Non-pigmented ciliary epithelial cell (primary cell): ENCODE results near the gene ATAD3A.

ENCODE experiments used
- DNase-seq: peaks from one replicate; pipeline ENCODE4 v3.0.0-alpha.2; 2010; ENCODE audit warnings: low read depth

ATAD3A gene

DNA sequence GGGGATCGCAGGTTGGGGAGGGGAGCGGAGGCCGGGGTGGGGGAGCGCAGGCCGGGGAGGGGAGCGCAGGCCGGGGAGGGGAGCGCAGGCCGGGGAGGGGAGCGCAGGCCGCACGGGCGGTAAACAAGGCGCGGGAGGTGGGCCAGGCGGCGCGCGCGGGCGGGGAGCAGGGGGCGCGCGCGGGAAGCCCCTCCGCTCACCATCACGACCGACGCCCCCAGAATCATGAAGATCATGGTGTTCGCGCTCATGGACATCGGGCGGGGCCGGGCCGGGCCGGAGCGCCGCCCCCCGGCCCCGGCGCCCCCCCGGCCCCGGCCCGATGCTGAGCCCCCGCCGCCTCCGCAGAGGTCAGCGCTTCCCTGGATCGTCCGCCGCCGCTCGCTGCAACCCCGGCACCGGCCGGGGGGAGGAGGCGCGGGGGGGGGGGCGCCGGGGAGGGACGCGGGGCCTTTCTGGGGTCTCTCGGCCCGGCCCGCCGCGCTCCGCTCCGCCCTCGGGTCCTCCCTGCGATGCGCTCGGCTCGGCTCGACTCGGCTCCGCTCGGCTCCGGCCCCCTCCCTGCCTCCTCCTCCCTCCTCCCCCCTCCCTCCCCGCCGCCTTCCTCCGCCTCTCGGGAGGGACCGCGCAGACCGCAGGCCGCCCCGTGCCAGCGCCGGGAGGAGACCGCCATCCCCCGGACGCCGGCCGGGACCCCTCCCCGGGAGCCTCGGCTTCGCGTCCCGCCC is 28.3 kb downstream of the ATAD3A start, which contains the start of gene TMEM240:
Gene TMEM240, minus strand, starts transcription at position 535 of the 728 bp plus-strand sequence. Its CDS starts 278 bp downstream, at position 257.
- DNase-seq, result no peak

DNA sequence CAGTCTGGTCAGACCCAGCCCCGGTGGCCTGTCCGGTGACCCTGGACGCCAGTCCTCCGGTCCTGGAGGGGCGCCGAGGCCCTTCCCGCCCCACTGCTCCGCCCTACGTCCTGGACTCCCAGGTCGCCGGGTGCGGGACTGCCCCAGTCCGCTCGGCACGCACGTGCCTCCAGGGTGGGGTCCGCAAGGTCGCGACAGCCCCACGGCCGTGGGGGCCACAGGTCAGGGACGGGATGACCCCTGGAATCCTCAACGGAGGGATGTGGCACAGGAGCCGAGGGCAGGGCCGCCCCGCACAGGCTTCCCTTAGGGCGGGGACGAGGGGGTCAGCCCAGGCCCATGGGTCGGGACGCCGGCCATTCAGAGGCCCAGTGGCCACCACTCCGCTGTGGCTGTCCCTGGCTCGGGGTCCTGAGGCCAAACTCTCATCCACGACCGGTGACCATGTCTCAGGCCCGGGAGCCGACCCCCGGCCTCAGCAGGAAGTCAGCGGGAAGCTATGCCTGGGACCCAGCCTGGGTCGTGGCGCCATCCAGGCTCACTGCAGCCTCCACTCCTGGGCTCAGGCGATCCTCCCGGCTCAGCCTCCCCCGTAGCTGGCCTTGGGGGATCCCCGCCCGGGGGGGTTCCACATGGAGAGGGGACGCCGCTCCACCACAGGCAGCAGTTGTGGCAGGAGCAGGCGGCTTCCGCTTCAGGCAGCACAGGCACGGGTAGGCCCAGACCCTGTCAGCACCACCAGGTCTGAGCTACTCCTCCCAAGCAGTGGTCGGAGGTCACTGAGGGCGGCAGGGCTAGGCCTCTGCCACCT is 29.1 kb downstream of the ATAD3A start:
- DNase-seq, result no peak

DNA sequence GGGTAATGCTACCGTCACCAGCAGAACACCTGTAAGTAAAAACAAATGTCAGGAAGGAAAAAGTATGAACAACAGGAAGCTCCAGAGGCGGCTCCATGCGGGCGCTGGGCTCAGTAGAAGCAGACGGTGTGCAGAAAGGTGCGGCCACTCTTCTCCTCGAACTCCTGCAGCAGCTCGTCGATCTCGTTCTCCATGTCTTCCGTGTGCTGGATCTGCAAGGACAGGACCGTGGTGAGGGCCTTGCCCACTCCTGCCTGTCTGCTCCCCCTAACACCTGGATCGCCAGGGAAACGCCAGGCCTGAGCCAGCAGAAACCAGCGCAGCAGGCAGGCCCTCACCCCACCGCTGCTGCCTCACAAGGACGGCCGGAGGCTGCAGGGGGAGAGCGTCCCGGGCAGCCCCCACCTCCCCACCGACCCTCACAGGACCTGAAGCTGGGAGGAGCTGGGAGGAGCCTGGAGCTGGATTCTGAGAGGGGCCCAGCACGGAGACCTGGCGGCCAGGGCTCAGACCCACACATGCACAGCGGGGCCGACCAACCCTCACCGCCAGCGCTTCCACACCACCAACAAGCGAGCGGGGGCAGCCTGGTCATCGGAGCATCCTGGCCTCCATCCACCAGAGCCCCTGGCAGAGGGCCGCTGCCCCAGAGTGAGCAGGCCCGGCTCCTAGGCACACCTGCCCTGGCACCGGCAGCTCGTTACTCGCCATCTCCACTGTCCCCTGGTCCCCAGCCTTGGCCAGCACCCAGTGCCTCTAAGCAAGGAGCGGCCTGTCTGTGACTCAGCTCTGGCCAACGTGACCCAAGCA is 30.2 kb downstream of the ATAD3A start:
- no peak for DNase-seq

DNA sequence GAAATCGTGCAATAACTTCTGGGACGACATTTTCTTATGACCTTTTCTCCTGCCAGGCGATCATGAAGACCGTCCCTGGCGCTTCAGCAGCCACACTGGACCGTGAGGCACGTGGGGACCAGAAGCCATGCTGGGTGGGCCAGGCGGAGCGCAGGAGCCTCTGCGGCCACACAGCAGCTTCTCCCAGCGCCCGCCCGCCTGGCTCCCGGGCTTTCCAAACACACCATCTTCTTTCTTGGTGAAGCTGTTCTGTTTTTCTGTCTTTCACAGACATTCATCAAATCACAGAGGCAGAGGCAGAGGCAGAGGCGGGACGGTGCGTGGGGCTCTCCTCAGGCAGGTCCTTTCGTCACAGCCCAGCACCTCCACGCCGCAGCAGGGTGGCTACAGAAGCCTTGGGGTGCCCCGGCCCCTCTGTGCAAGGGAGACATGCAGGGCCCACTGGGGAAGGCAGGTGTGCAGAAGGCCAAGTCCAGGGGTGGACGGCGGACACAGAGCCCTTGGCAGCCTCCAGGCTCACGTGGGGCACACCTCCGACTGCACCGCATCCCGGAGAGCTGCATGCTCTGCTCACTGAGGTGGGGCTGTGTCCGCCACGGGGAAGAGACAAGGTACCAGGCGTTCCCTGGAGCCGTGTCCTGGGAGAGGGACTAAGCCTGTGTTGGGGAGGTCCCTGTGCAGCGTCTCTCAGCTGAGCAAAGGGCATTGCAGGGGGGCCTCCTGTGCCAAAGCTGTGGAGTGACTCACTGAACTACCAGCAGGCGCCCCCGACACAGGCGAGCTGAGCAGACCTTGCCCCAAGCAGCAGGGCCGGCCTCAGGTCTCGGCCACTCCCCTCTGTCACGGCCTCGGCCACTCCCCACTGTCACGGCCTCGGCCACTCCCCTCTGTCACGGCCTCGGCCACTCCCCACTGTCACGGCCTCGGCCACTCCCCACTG is 31.1 kb downstream of the ATAD3A start:
- no peak for DNase-seq

DNA sequence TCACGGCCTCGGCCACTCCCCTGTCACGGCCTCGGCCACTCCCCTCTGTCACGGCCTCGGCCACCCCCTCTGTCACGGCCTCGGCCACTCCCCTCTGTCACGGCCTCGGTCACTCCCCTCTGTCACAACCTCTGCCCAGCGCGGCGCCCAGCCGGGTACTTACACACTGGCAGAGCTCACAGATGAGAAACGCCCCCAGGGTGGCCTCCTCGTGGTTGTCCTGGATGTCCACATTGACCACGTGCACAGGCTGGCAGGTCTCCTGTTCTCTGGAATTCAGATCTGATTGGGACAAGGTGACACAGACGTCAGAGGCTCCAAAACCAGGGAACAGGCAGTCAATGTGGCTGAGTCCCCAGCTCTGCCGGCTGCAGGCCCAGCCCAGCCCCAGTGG is 31.7 kb downstream of the ATAD3A start:
- DNase-seq, result no peak

DNA sequence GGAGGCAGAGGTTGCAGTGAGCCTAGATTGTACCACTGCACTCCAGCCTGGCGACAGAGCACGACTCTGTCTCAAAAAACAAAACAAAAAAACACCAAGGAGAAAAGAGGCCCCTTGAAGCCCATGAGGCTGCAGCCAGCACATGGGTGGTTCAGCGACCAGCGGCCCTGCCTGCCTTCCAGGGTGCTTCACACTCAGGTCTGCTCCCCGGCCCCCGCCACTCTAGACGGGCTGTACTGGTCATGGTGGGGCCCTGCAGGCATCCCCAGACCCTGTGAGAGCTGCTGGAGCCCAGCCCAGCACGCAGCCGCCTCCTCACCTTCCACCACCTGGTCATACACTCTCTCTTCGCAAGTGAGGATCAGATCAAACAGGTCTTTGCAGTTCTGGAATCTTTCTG is 32.6 kb downstream of the ATAD3A start:
- no peak for DNase-seq

DNA sequence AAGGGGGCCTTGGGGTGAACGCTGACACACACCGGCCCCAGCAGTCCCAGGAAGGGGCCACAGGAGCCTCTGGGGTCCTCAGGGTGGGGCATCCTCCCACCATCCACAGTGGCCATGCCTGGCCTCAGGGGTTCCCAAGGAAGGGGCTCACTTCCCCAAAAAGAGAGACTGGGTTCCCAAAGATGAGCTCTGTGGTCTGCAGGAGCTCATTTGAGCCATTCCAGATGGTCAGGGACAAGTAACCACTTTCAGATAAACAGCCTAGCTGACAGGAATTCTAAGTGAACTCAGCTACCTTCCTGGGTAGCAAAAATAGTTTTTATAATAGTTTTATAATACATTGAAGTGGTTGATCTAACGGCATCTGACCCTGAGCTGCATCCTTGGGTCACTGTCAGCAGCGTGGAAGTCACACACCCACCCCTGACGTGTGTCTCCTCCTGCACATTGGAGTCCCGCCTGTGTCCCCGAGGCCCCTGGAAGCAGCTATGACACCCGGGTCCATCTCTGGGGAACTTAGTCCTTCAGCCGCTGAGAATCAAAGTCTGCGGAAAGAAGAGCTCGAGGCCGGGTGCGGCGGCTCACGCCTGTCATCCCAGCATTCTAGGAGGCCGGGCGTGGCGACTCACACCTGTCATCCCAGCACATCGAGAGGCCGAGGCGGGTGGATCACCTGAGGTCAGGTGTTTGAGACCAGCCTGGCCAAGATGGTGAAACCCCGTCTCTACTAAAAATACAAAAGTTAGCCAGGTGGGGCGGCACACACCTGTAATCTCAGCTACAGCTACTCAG is 34.2 kb downstream of the ATAD3A start:
- no peak for DNase-seq

DNA sequence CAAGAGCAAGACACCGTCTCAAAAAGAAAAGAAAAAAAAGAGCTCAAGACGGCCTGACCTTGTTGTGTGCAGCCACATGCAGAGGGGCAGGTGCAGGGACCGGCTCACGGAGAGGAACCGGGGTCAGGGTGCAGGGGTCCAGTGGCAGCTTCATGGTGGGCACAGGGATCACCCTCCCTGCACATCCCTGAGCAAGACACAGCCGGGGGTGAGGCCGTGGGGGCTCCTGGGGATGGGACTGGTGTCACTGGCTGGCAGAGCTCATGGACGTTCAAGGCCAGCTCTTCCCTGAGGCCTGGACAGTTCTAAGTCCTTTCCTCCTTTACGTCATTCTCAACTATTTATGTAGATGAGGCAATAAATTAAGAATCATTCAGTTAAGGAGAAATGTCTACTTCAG is 35.0 kb downstream of the ATAD3A start:
- no peak for DNase-seq

DNA sequence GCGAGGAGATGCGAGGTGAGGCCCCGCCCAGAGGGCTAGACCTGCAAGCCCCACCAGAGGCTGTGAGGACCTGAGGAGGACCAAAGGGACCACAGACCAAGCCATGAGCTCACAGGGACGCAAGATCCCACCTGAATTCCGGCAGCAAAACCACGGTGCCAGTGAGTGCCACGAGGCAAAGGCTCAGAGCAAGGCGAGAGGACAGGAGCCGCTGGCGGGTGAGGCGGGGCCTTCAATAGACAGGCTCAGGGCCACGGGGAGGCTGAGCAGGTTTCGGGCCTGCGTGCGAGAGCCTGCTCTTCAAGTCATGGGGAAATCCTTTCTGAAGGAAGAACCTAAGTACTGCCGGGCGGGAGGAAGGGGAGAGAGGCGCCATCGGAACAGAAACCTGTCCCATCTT is 35.5 kb downstream of the ATAD3A start:
- no peak for DNase-seq

DNA sequence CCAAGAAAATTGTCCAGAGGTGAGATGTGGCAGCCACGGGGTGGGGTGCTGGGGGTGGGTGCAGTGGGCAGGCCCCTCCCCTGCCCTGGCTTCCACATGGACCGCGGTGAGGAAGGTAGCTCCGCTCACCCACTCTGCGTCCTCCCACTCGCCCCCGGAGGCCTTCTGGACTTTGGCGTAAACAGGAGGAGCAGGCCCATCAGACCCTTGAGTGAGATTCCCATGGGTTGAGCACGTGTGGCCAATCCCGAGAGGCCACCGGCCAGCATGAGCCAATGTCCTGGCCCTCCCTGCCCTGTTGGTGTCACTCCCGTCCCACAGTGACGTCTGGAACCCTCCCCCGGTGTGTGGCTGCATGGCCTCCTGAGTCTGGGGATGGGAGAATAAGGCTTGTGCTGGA is 36.6 kb downstream of the ATAD3A start:
- DNase-seq, result no peak

DNA sequence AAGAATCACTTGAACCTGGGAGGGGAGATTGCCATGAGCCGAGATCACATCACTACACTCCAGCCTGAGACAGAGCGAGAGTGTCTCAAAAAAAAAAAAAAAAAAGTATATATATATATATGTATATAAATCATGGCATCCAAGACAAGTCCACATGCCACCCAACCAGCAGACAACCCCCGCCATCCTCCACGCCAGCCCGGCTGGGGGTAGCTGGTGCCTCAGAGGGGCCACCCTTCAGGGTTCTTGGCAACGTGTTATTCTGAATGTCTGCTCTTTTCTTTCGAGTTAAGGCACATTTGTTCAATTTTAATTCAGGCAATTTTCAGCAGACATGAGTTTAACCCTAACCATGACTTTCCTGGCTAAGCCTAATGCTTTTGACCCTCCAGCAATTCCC is 38.1 kb downstream of the ATAD3A start:
- no peak for DNase-seq

DNA sequence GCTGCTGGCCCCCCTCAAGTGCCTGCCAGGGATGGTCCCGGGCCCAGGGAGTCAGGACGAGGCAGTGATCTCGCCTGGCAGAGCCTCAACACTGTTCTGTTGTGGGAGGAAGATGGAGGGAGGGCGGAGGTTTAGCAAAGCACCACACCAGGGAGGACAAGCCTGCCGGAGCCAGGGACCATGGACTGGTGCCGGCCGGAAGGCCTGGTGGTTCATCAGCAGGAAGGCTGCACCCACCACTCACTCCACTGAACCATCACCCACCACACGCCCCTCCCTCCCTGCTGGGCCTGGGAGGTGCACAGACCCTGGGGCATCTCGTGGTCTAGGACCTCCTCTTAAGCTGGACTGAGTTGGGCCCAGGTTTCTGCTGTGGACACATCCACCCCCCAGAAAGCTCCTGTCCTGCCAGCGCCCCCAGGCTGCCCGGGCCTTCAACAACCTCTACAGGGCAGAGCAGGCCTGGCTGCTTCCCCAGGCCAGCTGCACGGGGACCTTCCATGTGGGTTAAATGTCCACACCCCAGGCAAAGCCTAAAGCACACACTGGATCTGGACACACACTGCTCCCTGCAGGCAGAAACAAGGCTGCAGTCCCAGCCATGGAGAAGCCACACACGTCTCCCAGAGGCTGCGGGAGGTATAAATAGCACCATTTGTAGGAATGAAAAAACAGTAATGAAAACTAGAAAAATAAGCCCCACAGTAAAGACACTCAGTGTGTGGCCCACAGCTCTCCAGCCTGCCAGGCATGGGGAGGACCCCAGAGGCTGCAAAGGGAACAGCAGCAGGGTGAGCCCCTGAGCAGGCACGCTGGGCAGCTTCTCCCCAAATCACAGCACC is 38.9 kb downstream of the ATAD3A start:
- DNase-seq, result no peak

DNA sequence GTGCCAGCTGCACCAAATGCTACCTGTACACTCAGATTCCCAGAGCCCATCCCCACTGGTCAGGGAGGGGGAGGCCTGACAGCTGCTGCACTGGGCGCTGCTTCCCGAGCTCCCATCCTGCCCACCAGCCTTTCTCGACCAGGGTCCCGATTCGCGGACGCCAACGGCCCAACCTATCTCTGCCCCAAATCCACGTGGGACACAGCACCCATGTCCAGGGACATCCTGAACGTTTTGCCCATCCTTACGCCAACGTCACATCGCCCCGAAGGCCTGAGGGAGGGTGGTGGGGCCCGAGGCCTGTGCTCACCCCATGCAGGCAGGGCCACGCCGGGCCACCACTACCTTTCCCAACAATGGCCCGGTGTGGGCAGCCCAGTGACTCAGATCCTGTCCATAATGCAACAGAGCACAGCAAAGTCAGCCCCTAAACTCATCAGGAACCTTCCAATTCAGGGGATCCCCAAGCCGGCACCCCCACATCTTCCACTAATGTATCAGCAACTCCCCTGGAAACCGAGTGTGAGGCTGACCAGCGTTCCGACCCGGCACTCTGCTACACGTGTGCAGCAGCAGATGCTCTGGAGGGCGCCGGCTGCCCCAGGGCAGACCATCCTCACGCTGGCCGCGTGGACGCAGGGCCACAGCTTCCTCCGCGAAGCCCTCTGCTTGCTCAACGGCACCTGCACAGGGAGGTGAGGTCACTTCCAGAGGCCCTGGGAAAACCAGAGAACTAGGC is 39.7 kb downstream of the ATAD3A start:
- DNase-seq, result no peak

DNA sequence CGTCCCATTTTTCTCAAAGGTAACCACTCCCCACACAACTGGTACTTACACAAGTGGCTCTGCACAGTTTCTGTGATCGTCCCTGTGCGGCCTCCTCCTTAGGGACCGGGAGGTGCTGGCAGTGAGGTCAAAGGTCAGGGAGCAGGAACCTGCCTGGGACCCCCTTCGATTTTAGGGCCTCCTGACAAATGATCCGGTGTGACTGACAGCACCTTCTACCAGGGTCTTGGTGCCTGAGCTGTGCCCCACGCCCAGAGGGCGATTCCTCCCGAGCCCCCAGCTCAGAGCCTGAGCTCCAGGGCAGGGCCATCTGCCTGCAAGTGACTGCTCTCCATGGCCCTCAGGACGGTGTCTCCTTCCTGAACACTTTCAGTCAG is 40.3 kb downstream of the ATAD3A start:
- DNase-seq, result no peak

DNA sequence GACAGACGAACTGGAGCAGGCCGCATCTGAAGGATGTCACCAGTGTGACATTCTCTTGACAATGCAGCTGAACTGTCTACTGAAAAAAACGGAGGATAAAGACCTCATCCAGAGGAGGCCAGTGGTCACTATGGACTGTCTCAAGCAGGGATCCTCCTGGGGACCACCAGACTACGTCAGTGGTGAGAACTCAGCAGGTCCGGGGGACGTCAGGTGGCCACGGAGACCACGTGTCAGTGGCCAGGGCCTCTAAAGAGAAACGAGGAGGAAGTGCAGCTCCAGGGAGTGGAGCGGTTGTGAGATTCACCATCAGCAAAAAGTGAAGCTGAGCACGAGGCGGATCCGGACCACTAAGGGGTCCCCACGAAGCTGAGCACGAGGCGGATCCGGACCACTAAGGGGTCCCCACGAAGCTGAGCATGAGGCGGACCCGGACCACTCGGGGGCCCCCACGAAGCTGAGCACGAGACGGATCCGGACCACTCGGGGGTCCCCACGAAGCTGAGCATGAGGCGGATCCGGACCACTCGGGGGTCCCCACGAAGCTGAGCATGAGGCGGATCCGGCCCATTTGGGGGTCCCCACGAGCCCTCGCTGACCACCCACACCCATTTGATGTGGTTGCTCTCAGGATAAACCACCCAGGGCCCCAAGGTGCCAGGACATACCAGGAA is 42.0 kb downstream of the ATAD3A start:
- no peak for DNase-seq

DNA sequence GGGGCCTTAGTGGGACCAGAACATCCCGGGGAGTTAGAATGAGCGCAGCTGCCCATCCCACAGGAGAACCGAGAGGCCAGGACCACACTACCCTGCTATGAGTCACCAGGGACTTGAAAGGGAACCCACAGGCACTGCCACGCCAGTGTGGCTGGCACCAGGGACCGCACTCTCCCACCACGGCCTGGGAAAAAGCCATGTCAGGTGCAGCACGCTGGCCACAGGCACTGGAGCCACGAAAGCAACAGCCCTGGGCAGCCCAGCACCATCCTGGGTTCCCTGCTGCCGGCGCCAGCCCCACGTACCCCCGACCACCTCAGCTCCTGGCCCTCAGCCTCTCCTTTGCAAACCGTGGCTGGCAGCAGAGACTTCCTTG is 42.6 kb downstream of the ATAD3A start:
- no peak for DNase-seq

DNA sequence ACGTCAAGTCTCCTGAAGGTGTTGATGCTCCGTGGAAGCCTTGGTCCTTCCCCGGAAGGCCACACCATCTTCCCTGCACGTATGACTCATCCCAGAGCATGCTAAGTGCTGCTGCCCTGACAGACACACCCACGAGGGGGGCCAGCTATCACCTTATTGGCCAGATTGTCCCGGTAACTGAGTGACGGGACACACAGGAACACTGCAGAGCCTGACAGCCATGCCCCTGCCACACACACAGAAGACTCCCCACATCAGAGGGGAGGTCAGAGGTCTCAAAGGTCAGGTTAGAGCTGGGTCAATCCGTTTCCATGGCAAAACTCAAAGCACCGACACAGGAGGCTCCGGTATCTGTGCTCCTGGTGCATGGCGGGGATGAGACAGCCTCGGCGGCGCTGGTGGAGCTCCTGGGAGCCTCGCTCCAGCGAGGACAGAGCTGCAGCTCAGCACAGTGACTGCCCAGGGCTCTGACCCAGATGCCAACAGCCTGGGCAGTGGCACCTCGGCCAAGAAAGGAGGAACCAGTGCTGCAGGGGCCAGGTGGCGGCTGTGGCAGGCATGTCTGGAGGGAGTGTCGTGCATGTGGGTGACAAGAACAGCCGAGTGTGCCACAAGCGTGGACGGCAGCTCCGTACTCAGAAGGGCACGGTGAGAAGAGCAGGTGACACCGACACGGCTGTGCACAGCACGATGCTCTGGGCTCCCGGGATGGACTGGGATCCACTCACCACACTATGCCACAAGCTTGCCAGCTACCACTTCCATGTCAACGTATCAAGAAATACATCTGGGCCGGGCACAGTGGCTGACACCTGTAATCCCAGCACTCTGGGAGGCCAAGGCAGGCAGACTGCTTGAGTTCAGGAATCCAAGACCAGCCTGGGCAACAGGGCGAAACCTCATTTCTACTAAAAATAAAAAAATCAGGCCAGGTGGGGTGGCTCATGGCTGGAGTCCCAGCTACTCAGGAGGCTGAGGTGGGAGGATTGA is 43.3 kb downstream of the ATAD3A start:
- peak; percentile 46 for DNase-seq
